ENCODE results near the gene VWA1.
"Not testable (repeated sequence)": the region's sequence is repeated elsewhere in the genome, so short reads cannot be mapped to it uniquely, and the experiment has no call there.

VWA1 gene, protein sequence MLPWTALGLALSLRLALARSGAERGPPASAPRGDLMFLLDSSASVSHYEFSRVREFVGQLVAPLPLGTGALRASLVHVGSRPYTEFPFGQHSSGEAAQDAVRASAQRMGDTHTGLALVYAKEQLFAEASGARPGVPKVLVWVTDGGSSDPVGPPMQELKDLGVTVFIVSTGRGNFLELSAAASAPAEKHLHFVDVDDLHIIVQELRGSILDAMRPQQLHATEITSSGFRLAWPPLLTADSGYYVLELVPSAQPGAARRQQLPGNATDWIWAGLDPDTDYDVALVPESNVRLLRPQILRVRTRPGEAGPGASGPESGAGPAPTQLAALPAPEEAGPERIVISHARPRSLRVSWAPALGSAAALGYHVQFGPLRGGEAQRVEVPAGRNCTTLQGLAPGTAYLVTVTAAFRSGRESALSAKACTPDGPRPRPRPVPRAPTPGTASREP

DNA sequence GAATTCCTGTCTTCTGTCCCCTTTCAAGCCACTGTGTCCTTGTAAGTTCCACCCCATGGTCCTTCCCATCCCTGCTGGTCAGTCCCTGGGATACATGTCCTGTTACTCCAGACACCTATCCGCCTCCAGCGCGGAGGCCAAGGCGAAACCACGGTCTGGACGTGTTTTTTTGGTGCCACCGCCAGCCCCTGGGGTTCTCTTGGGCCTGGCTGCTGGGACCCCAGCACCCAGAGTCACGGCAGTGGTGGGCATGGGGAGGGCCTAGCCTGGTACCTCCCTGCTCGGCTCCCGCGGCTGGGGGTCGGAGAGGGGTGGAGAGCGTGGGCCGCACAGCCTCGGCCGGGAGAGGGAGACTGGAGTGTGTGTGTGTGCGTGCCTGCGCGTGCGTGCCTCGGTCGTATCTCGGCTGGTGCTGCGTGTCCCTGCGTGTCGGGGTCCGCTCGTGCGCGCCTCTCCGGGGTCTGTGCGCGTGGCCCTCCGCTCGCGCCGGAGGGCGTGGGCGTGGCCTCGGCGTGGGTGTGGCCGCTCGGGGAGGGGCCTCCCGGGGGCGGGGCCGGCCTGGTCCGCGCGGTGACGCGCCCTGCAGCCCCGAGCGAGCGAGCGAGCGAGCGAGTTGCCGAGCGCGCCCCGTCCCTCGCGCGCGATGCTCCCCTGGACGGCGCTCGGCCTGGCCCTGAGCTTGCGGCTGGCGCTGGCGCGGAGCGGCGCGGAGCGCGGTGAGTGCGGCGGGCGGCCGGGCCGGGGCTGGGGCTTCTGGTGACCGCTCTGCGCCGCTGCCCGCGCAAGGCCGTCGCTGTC lies at the start of gene VWA1:
VWA1 (plus strand) TSS at position 585 of the 798 bp plus-strand sequence; CDS start at position 644, 59 bp downstream.
- peak; percentile 69 for DNase-seq

DNA sequence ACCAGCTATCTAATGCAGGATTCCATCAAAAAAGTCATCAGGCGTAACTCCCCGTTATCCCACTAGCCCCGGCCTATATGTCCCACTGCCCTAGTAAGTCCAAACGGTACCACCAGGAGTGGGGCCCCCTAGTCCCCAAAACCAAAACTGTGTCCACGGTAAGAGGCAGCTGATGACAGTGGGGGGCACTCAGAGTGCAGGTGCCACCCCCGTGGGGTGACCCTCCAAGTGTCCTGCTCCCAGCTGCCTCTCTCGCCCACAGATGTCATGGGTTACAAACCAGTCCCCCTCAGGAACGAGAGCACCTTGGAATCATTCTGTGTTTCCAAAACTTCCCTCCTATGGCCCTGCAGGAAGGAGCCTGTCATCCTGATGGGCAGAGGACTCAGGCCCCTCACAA lies 49.6 kb upstream of the VWA1 start:
- no peak for DNase-seq

DNA sequence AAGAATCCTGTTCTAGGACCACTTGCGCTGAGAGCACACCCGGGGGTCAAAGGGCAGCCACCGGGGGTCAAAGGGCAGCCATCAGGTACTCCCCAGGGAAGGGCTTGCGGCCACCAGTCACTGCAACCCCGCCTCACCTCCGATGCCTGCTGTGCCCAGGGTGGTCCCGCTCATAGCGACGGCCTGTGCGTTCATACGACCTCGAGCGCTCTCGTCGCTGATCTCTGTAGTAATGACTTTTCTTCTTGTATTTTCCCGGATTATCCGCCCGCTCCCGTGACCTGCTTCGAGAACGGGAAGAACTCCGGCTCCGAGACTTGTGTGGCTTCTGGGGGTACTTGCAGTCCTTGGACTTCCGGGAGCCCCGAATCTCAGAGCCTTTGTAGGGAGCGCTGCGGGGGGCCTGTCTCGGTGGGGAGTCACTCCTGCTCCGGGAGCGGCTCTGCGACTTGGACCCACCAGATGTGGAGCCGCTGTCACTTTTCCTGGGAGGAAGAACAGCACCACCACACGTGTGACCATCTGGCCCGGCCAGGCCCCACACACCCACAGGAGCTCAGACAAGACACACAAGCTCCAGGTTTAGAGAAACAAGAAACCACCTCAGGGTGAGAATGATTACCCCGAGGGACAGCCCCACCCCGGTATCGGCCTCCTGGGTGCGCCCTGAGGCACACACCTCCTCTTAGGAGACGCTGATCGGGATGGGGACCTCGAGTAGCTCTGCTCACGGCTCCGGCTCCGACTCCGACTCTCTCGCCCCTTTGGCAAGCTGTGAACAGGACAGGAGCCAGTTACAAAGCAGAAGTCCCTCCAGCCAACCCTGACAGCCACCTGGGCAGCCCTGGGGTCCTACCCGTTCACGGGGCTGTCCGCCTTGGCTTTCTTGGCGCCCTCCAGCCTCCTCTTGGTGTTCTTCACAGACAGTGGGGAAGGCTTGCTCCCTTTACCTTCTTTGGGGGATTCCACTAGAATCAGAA lies 48.1 kb upstream of the VWA1 start:
- no peak for DNase-seq

DNA sequence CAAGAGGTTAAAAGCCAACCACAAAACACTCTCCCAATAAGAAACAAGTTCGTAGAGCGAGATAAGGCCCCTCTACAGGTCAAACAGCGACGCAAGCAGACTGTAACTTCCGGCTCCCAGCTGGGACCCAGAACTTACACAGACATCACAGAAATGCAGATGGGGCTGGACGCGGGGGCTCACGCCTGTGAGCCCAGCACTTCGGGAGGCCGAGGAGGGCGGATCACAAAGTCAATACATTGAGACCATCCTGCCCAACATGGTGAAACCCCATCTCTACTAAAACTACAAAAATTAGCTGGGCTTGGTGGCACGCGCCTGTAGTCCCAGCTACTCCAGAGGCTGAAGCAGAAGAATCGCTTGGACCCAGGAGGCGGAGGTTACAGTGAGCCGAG lies 47.4 kb upstream of the VWA1 start:
- no peak for DNase-seq

DNA sequence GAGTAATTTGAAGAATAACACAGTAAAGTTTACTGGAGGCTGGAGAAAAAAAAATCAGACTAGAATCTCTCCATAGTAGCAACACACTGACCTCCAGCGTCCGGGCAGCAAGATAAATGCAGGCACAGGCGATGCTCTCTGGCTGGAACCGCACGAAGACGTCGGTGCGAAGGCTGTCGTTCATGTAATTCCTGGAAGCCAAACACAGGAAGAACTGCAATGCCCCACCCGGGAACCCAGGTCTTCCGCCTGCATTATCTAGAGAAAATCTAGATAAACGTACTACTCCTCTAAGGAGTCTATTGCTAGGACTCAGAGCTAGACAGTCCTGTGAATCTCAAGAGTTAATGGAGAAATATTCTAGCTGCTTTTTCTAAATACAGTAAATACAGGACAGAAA lies 44.8 kb upstream of the VWA1 start:
- no peak for DNase-seq

DNA sequence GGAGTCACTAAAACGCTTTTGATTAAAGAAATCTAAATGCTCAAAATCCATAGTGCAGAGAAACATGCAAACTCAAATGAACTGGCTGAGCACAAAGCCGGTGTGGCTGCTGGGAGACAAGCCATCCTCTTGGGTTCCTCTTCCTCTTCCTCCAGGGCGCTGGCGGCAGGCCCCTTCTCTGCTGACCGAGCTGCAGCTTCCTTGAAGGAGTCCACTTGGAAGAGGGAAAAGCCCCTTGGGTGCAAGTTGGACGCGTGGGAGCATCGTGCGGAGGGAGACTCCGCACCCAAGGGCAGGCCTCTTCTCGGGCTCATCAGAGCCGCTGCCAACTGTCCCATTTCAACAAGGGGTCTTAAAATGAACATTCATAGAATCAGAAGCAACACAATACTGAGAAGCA lies 44.3 kb upstream of the VWA1 start:
- no peak for DNase-seq

DNA sequence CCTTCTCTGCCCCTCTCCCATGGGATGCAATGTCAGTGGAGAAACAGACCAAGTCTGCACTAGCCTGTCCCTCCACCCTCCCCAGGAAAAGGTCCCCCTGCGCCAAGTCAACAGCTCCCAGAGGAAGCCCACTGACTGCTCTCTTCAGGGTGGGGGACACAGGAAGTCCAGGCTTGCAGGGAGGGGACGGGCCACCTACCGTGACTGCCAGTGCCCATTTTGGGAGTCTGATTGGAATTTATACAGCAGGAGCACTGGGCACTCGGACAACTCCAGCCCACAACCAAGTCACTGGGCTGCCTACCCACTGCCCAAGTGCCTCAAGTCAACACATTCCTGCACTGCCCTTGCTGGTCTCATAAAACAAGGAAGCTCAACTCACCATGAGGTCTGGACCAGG lies 42.5 kb upstream of the VWA1 start:
- DNase-seq = no peak

DNA sequence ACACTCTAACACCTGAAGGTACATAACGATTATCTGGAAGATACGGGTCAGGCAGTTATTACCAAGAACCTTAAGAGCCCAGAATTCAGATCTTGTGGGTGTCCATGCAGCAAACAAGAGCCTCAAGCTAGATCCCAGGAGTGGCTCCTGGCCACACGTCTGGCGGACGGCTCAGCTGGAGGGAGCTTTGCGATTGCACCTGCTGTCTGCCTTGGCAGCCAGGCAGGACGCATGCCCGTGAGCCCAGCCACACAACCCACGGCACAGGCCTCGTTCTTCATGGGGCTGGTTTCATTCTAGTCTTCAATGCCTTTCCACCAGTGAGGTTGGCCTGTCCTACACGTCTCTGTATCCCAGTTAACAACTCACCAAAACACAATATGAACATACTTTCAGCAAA lies 42.1 kb upstream of the VWA1 start:
- no peak for DNase-seq

DNA sequence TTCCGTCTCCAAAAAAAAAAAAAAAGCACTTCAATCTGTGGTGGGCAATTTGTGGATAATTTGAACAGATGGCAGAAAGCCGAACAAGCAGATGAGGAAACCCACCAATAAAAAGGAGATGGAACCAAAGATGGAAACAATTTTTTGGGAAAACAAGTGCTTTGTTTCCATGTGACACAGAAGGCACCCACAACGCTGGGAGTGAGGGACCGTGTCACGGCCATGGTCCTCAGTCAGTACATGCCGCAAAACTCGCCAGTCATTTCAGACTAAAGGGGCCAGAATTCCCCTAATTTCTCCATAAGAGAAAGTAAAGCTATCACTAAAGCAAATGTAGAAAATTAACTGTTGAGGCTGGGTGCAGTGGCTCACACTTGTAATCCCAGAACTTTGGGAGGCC lies 41.4 kb upstream of the VWA1 start:
- DNase-seq = no peak

DNA sequence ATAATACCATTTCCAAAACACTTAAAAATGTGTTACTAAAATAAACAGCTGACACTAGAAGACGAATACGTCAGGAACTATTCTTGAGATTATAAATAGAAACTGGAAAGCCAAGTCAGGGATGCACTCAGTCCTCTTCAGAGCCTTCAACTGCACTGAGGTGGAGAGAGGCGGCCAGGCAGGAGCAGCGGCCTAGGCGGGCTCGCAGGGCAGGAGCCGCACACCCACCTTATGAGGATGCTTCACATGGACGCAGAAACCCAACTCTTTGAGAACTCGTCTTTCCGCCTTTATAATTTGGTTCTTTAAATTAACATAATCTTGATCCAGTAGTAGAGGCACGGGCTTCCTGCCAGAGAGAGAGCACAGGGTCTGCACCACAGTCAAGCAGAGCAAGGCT lies 40.3 kb upstream of the VWA1 start:
- no peak for DNase-seq

DNA sequence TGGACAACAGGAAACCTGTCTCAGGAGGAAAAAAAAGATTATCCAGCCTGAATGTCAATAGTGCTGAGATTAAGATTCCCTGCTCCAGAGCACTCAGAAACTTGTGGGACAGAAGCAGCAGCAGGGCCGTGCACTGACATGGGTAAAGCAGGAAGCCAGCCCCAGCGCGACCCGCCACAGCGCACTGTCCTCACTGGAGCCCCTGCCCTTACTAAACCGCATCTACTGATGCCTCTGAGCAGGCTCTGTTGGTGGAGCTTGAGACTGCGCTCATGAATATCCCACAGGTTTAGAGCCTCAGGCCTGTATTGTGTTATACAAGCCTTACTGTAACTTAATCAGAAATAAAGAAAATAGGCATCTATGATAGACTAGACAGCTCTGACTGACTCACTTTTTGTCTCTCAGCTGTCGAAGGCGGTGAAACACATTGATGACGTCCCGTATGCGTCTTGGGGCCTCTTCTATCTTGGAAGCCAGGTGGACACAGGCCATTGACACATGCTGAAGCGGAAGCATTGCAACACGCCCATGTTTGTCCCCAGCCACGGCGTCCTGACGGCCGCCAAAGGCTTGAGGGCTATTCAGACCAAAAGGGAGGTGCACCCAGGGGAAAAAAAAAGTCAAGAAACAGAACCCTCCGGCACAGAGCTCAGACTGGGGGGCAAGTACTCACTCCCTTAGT lies 37.5 kb upstream of the VWA1 start:
- no peak for DNase-seq

DNA sequence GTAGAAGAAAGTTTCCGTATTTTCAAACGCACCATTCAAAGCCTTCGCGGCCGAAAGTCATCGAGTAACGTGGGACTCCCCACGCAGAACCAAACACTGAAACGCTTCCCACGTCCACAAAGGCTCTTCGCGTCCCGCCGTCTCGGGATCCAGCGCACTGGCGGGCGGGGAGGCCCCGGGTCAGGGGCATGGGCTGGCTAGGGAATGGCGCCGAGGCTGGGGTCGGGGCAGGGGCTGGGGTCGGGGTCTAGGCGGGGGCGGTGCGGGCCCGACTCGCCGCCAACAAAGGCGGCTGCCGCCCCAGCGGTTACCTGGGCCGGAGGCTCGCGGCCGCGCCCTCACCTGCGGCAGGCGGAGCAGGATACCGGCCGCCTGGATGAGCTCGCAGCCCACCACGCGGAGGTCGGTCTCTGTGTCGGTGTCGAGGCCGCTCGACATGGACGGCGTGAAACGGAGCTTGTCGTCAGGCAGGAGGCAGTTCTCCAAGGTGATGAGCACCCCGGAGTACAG lies 36.8 kb upstream of the VWA1 start:
- no peak for DNase-seq

DNA sequence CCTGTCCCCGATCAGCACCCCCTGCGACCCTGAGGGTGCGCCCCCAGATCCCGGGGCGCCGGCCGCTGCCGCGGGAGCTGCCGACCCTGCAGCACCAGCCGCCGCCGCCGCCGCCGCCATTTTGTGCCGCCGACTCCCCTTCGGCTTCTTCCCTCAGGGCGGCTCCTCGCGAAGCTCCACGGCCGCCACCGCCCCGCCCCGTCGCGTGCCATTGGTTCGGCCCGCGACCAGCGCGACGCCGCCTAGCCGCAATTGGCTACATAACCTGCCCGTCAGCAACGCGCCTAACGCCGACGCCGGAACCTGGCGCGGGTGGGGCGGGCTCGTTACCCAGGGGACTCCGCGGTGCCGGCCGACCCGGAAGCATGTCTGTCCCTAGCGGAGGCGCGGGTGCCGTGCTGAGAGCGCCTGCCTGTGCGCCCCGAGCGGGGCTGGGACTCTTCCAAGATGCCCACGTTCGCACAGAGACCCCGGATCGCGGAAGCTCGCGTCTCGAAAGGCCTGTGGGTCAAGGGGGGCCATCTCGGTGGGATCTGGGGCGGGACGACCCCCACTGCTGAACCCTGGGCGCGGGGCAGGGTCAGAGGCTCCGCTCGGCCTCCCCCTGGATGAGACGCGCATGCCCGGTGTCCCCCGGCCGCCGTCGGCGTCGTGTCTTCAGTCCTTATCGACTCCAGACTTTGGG lies 36.2 kb upstream of the VWA1 start, which contains the start of gene CCNL2:
CCNL2 (minus strand) TSS at position 149 of the 685 bp plus-strand sequence; CDS start at position 120, 29 bp downstream.
- DNase-seq = peak; percentile 99

DNA sequence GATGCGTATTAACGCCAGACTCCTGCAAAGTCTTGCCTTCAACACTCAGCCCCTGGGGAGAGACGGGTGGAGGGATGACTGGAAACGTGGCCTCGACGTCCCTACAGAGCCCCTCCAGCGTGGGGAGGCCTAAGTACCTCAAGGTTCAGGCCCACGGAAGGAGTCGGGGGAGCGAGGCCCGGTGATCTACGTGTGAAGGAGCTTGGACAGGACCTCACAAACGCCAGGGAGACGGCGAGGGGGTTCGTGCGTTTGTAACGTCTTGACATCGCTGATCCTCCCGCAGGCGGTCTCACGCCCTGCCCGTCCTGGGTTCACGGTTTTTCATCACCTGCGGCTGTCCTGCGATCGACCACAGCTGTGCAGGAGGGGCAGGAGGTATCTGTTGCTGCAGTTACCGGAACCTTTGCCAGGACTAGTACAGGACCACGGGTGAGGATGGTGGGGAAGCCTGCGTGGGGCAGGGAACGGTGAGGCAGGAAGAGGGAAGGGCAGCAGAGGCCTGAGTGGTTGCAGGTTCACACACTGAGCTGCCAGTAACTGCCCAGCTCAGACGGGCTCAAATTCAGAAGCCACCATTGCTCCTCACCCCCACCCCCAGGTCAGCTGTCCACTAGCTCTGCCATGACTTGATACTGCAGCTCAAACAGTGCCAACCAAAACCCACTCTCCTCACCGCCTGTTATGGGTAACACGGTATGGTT lies 35.5 kb upstream of the VWA1 start:
- no peak for DNase-seq

DNA sequence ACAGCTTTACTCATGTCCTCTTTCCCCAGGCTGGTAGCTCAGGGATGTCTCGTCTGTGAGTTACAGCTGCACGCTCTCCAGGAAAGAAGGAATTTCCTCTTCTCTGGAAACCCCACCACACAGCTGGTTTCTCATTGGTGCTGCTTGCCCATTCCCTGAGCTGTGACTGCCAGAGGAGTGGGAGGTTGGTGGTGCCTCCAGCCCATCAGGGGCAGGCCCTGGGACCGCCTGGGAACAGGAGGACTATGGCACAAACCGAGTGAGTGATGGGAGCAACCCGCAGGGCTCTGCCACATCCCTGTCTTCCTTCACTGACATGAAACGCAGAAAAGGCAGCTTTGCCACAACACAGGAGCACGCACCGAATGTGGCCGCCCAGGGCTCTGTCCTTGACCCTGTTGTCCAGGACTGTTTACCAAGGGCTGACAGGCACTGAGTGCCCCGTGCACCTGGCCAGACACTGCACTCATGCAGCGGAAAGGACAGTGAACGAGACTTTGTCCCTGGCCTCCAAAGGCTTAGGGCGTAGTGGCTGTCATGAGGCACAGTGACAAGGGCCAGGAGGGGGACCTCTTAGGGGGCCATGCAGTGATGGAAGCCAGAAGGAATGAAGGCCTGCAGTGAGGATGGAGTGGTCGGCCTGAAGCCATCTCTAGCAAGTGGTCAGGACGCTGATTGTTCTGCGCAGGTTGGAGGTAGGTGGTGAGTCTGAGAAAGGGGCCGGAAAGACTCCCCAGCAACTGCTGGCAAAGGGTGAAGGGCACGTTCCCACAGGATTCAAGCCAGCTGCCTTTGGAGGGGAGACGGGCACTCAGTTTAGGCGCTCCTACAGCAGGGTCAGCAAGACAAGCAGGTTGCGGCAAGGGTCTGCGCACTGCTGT lies 34.7 kb upstream of the VWA1 start:
- DNase-seq = no peak

DNA sequence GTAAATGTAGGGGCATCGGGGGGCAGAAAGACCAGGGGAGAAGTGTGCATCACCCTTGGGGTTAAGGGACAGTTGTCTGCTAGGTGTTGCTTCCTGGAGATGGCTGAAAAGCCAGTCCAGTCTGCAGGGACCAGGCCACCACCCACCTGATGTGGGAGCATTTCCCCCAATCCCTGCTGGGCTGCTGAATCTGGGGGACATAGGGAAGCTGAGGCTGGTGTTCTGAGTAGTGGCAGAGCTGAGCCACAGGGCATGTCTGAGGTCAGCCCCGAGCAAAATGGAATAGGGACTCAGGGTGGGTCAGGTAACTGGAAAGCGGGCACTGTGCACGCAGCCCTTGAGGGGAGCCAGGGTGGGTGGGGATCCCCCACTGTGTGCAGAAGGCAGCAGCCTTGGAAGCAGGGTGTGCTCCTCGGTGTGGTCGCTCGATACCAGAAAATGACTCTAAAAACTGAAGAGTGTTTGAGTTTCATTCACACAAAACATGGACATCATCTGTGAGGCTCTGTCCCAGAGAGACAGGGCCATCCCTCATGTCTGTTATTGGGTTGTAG lies 34.0 kb upstream of the VWA1 start:
- no peak for DNase-seq

DNA sequence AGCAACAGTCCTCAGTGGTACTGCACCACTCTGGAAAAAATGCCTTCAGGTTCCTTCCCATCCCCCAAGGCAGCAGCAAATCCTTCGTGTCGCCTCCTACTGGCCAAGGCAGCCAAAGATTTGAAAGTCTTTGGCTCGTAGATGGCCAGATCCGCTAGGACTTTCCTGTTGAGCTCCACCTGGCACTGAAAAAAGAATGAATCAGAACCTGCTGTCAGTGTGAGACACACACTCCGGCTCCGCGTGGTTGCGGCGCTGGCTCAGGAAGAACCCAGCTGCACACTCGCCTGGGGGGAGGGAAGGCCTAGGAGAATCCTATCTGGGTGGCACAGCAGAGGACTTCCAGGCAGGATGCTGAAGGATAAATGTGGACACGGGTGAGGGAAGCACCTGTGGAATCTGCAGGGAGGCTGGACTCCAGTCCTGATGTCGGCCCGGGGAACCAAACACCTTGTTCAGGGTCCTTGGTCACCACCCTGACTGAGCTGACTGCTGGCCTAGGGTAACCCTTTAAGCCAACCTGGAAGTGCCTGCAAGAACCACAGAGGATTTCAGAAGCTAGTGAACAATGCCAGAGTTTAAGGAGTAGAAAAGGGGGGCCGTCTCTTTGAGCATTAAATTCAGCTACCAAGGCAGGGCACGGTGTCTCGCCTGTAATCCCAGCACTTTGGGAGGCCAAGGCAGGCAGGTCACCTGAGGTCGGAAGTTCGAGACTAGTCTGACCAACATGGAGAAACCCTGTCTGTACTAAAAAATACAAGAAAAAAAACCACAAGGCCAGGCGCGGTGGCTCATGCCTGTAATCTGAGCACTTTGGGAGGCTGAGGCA lies 33.2 kb upstream of the VWA1 start:
- DNase-seq = peak; percentile 44

DNA sequence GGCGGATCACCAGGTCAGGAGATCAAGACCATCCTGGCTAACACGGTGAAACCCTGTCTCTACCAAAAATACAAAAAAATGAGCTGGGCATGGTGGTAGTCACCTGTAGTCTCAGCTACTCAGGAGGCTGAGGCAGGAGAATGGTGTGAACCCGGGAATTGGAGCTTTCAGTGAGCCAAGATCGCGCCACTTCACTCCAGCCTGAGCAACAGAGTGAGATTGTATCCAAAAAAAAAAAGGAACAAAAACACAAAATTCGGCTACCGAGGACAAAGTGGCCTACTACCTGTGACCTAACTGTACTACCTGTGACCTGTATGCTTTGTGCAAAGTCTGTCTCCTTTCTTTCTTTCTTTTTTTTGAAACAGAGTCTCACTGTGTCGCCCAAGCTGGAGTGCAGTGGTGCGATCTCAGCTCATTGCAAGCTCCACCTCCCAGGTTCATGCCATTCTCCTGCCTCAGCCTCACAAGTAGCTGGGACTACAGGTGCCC lies 32.5 kb upstream of the VWA1 start:
- not testable (repeated sequence) for DNase-seq

All from activated CD4-positive, alpha-beta T cell treated with anti-CD3 and anti-CD28 coated beads, Interleukin-2, amount 50 U/mL, for 16 hours (primary cell).